ENCODE data around the gene ZXDC.

Gene ZXDC

DNA sequence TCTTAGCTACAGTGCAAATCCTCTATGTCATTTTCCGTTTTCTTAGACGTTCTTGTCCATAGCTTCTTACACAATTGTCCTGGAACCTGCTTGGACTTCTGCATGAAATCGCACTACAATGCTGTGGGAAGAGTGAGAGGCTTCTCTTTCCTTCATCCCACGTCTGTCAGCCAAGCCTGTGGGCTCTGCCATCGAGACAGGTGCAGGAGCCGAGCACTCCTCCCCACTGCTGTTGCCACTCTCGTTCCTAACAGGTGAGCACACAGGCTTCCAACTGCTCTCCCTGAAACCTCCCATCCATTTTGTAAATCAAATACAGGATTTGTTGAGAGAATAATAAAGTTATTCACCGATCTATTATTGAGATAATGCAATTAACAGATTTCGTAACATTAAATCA, 23.5 kb downstream of the ZXDC start:
- no peak for DNase-seq (ENCODE audit: low spot score)

GRCh38 chr3:126451511-126451910, 24.2 kb downstream of the ZXDC start:
- no peak for DNase-seq (ENCODE audit: low spot score)

GRCh38 chr3:126450744-126451143, 24.9 kb downstream of the ZXDC start:
- DNase-seq (ENCODE audit: low spot score) = no peak

- no peak for DNase-seq (ENCODE audit: low spot score)
These were observed 25.5 kb downstream of the ZXDC start for GRCh38 chr3:126450219-126450618.

DNA sequence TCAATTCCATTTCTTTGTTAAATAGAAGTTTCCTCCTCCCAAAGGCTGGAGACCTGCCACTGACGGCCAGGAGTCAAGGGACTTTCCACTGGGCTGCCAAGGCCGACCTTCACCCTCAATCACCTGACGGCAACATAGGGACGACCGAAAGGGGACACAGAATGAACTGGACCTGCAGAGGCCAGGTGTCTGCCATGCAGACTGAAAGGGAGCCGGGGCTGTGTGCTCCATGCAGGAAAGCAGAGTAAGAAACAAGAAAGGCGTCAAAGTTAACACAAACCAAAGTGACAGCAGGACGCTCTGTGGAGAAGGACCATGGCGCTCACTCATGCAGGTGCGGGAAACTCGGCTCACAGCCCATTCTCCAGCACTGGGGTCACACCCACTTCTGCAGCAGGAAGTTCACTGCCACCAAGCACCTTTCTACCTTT, 26.1 kb downstream of the ZXDC start:
- DNase-seq (ENCODE audit: low spot score) = no peak

GRCh38 chr3:126448893-126449180, 26.9 kb downstream of the ZXDC start:
- no peak for DNase-seq (ENCODE audit: low spot score)

- no peak for DNase-seq (ENCODE audit: low spot score)
These were observed 27.4 kb downstream of the ZXDC start for GRCh38 chr3:126448136-126448892.

DNA sequence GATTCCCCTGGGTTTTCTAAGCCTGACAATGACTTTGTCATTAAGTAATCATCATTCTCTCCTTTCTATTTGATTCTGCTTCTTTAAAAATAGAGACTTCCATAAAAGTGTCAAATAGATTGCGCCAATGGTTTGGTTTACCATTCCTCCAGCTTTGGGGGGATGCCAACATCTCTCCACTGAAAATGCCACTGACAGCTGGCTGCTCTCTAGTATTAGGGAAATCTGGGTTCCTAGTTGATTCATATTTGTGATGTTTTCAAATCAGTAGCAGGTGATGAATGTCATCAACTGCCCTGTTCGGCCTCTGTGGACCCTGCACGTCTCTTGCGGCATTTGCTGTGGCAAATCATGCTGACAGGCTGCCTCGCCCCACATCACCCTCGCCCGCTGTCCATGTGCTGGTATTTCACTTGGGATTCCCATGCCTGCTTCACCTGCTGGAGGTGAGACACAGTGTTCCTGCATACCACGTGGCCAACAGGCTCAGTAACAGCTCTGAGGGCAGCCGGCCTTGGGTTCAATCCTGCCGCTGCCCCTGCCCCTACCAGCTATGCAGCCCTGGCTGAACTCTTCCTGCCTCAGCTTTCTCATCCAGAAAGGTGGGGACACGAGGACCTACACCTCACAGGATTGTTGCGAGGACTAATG, 28.1 kb downstream of the ZXDC start:
- DNase-seq (ENCODE audit: low spot score) = no peak

DNA sequence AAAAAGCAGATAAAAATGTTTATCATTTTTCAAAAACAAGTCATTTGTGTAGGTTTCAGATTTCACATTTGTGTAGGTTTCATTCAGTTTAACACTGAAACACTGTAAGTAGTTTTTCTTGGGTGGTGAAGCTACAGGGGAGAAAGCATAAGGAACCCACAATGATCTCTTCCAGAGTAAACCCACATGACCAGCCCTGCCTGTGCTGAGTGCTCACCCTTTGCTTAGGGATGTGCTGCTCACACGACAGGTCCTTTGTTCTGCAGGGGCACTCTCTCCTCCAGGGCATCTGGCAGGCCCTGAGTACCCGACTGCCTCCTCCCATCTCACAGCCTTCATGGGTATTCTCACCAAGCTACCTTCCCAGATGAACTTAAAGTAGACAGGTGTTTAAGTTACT, 28.9 kb downstream of the ZXDC start:
- DNase-seq (ENCODE audit: low spot score) = no peak

DNA sequence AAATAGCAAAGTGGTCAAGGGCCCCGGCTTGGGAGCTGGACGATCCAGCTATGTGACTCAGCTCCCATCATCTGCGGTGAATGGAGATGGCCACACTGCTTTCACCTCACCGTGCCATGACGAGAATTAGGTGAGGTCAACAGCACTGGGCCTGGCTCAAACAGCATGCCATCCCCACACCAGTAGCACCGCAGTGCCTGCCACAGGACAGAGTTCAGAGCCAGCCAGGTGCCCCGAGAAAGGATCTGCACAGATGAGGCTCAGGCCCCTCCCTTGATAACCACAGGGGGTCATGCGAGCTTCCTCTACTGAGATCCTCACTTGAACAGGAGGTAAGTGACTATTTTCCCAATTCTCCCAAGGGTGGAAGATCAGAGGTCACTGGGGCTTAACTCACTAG, 29.4 kb downstream of the ZXDC start:
- DNase-seq (ENCODE audit: low spot score) = no peak

GRCh38 chr3:126445506-126445905, 30.2 kb downstream of the ZXDC start:
- DNase-seq (ENCODE audit: low spot score) = no peak

GRCh38 chr3:126442856-126443242, 32.8 kb downstream of the ZXDC start:
- no peak for DNase-seq (ENCODE audit: low spot score)

- no peak for DNase-seq (ENCODE audit: low spot score)
These were observed 33.4 kb downstream of the ZXDC start for GRCh38 chr3:126442094-126442855.

GRCh38 chr3:126441256-126441880, 34.3 kb downstream of the ZXDC start:
- DNase-seq (ENCODE audit: low spot score) = no peak

GRCh38 chr3:126440709-126440995, 35.0 kb downstream of the ZXDC start:
- no peak for DNase-seq (ENCODE audit: low spot score)

DNA sequence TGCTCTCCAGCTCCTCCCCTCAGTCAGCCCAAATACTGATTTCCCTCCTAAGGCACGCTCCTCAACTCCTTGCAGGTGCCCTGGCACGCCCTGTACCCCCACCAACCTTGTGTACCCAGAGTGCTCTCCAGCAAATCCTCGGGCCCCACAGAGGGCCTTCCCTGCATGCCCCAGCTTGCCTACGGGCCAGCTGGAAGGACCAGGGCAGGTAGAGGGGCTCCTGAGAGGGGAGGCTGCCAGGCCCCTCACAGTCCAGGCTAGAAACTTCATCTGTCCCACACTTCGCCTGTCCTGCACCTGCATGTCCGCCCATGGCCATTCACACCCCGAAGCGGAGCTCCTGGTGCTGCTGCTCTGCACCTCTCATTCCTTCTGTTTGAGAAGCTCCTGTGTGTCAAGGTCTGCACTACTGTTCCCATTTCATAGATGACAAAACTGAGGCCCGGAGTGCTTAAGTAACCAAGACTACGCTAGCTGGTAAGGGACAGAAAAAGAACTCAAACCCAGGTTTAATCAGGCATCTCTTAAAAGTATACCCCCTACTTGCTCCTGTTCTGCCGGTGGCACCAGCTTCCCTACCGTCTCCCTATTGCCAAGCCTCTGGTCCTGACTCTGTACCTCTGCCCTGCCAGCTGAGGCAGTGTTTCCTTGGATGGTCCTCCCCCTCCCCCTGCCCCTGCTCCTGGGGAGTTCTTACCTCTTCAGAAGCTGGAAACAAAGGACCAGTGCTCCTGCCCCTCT, 35.6 kb downstream of the ZXDC start:
- DNase-seq (ENCODE audit: low spot score) = no peak

DNA sequence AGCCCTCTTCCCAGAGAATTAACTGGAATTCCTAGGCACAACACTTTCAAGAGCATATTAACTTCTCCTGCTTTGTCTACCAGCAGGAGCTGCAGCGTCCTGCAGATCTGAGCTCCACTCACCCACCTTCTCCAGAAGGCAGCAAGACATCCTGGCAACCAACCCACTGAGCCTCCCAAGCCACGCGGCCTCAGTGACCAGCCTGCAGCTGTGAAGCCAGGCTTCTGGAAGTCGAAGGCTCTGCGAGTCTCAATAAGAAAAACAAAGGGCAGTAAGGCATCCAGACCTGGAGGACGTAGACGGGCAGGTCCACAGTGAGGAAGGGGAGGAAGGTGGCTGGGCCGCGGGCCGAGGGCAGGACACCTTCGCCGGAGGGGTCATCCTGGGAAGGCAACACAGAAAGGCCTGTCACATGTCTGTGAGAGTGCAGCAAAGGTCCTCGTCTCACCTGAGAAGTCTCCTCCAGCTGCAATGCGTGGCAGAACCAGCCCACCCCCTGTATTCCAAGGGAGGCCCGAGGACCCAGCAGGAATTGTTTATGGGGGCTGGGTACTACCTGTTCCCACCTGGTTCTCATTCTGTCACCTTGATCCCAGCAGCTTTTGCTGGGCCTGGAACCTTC, 36.2 kb downstream of the ZXDC start:
- DNase-seq (ENCODE audit: low spot score) = no peak

DNA sequence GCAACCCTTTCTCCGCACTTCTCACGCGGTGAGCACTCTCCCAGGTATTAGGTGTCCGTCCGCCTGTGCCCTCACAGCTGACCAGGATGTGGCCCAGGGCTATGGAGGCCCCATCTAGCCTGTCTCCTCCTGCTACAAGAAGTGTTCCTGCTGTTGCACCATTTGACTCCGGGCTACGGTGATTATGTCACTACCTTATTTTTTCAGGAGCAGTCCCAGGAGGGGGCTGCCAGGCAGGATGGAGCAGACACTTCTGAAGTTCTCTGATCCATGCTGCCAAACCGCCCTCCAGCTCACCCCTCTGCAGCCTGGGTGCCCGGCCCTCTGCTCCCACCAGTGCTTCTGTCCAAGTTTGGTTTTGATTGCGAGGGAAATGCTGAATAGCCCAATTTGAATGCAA, 36.9 kb downstream of the ZXDC start:
- DNase-seq (ENCODE audit: low spot score) = no peak

GRCh38 chr3:126438186-126438585, 37.5 kb downstream of the ZXDC start:
- no peak for DNase-seq (ENCODE audit: low spot score)

GRCh38 chr3:126436826-126437717, 38.6 kb downstream of the ZXDC start:
- DNase-seq (ENCODE audit: low spot score) = no peak

Data from CD4-positive, alpha-beta T cell treated with Interleukin-6 at 100 ng/mL for 8 hours (primary cell).